Lower leg skin (tissue), 3 donors: ENCODE results near the gene MAGI2.

Source experiments
- CTCF ChIP-seq, 3 donors: fragments of 450-650 bp; IDR thresholded peaks; one replicate each; pipeline ENCODE4 v1.5.1; 2016; ENCODE audit warnings: antibody characterized with exemption in 3 of 3, mild to moderate bottlenecking in 3 of 3, moderate library complexity in 2 of 3
- POLR2A ChIP-seq, 2 donors: fragments of 450-650 bp; IDR thresholded peaks; one replicate each; pipeline ENCODE4 v1.6.1; 2016 to 2017; ENCODE audit warnings: antibody characterized with exemption in 2 of 2, mild to moderate bottlenecking in 1 of 2, moderate library complexity in 1 of 2

DNA sequence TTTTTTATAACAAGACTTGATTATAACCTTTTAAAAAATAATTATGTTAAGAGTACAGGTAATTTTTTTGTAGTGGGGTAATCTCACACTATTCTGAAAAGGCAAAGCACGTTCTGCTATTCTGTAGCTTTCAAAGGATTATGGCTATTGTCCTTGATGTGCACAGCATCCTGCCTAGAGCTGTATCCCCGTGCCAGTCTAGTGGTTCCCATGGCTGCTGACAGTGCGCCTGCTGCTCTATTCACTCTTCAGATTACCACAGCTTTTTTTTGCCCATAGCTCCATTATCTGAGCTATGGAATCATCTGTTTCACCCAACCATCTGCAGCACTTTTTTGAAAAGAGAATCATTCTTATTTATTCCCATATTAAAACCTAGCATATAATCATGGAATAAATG is 931.5 kb downstream of the MAGI2 start:
- TF ChIP-seq CTCF (IDR thresholded peaks at IDR 0.05) (no peak), POLR2A (IDR thresholded peaks at IDR 0.05) (no peak)
